ENCODE results near the gene NRGN. TPM values are rescaled to one million over a fixed set of nuclear protein-coding genes. Genes with fewer than 3 reads are reported as not detected.
"Not testable (repeated sequence)": the region's sequence is repeated elsewhere in the genome, so short reads cannot be mapped to it uniquely, and the experiment has no call there.

NRGN gene
- total and polyA plus RNA-seq, 3 donors from 2014 or later, result 3.0 to 10.4 (median 5.5) TPM

- 93 to 96% methylated on average over 2 of the region's 2 CpGs for WGBS, 2 donors
- Histone ChIP-seq H3K9me3 (no peaks in the 10 kb centered on the region), H3K27ac (no peak overlapping the region), H3K36me3 (ENCODE audit: low read depth, missing control alignments) (no peaks in the 10 kb centered on the region), H3K27me3 (no peaks in the 10 kb centered on the region), H3K4me3 (no peak overlapping the region), H3K4me1 (peaks cover 4% of the 10 kb centered on the region)
- intact Hi-C loops (cut with DNase I; ENCODE audit: low total_unique reads), result loop anchor here (10.0 kb wide), 2 partner anchors 69 to 91 kb away; partner anchors contain the start of genes SIAE and SPA17
- no peak for TF ChIP-seq CTCF (IDR thresholded peaks at IDR 0.05)
- no peak for TF ChIP-seq POLR2A (IDR thresholded peaks at IDR 0.05)
- no peak for DNase-seq
These were observed 26.4 kb downstream of the NRGN start for GRCh38 chr11:124766156-124766555.

GRCh38 chr11:124768914-124769313 lies 29.2 kb downstream of the NRGN start:
- no peaks in the 10 kb centered on the region for H3K36me3 ChIP-seq (ENCODE audit: low read depth, missing control alignments)
- no peaks in the 10 kb centered on the region for H3K4me1 ChIP-seq
- H3K4me3 ChIP-seq, result no peak overlapping the region
- TF ChIP-seq CTCF (IDR thresholded peaks at IDR 0.05), result no peak
- TF ChIP-seq POLR2A (IDR thresholded peaks at IDR 0.05), result no peak
- H3K27ac ChIP-seq, result no peak overlapping the region
- 88 to 89% methylated on average over 8 of the region's 8 CpGs for WGBS, 2 donors
- no peaks in the 10 kb centered on the region for H3K9me3 ChIP-seq
- DNase-seq, result no peak
- intact Hi-C loops (cut with DNase I; ENCODE audit: low total_unique reads), result loop anchor here (10.0 kb wide), 2 partner anchors 66 to 94 kb away; partner anchors contain the start of genes SIAE and SPA17
- H3K27me3 ChIP-seq, result no peaks in the 10 kb centered on the region

- no peaks in the 10 kb centered on the region for H3K36me3 ChIP-seq (ENCODE audit: low read depth, missing control alignments)
- TF ChIP-seq POLR2A (IDR thresholded peaks at IDR 0.05) (no peak), CTCF (IDR thresholded peaks at IDR 0.05) (no peak)
- intact Hi-C loops (cut with DNase I; ENCODE audit: low total_unique reads), result loop anchor here (10.0 kb wide), 2 partner anchors 65 to 95 kb away; partner anchors contain the start of genes SIAE and SPA17
- no peaks in the 10 kb centered on the region for H3K27me3 ChIP-seq
- no peaks in the 10 kb centered on the region for H3K9me3 ChIP-seq
- no peak overlapping the region for H3K27ac ChIP-seq
- 95 to 98% methylated on average over 8 of the region's 8 CpGs for WGBS, 2 donors
- H3K4me3 ChIP-seq, result no peak overlapping the region
- no peak for DNase-seq
- no peaks in the 10 kb centered on the region for H3K4me1 ChIP-seq
These were observed 30.3 kb downstream of the NRGN start for GRCh38 chr11:124769806-124770774.

GRCh38 chr11:124770959-124771358 lies 31.2 kb downstream of the NRGN start:
- WGBS, 2 donors, result 94 to 100% methylated on average over 6 of the region's 6 CpGs
- H3K27ac ChIP-seq; H3K27me3 ChIP-seq; intact Hi-C loops (cut with DNase I; ENCODE audit: low total_unique reads); H3K4me3 ChIP-seq; H3K9me3 ChIP-seq; H3K4me1 ChIP-seq; DNase-seq; H3K36me3 ChIP-seq (ENCODE audit: low read depth, missing control alignments): not testable (repeated sequence)

- TF ChIP-seq CTCF (IDR thresholded peaks at IDR 0.05) (no peak), POLR2A (IDR thresholded peaks at IDR 0.05) (no peak)
- Histone ChIP-seq H3K9me3 (no peaks in the 10 kb centered on the region), H3K27ac (no peak overlapping the region), H3K4me1 (no peaks in the 10 kb centered on the region), H3K4me3 (no peak overlapping the region), H3K36me3 (ENCODE audit: low read depth, missing control alignments) (no peaks in the 10 kb centered on the region), H3K27me3 (no peaks in the 10 kb centered on the region)
- DNase-seq, result no peak
- intact Hi-C loops (cut with DNase I; ENCODE audit: low total_unique reads), result no loop called here
- WGBS, 2 donors, result 90 to 93% methylated on average over 7 of the region's 7 CpGs
These were observed 37.3 kb downstream of the NRGN start for GRCh38 chr11:124776865-124777645.
